OCI-M2 (cell line): ENCODE results near the gene TMEM245.

Source experiments
- DNase-seq: peaks from one replicate; lab custom pipeline; 2025; ENCODE audit not compliant: unreplicated experiment; lab: John Stamatoyannopoulos, UW

Gene TMEM245

DNA sequence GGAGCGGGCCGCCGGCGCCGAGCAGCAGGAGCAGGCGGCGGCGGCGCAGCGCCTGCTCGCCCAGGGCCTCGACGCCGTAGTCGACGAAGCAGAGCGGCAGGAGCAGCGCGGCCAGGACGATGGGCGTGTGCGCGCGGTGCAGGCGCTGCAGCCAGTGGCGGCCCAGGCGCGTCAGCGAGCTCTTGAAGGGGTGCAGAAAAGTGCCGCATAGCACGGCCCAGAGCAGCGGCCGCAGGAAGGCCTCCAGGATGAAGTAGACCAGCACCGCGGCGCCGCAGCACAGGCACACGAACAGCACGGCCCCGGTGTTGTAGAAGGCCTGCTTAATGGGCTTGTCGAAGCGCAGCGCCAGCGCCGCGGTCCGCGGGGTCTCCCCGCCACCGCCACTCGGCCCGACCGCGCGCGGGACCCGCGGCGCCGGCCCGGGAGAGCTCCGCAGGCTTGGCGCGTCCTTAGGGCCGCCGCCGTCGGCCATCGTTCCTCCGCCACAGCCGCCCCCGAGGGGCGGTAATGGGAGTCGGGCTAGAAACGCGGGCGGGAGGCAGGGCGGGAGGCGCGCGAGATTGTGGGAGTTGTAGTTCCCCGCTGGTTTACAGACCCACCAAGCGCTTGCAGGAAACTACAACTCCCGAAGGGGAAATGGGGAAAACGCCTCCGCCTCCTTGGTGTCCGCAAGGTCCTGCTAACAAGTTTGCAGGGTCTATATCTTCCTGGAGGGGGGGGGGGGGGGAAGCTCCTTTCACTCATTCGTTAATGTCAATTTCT lies at the start of gene TMEM245:
TSS of gene TMEM245 (minus strand) at position 509 of the 765 bp plus-strand sequence. CDS start at position 475, 34 bp downstream.
- DNase-seq = peak; percentile 69

DNA sequence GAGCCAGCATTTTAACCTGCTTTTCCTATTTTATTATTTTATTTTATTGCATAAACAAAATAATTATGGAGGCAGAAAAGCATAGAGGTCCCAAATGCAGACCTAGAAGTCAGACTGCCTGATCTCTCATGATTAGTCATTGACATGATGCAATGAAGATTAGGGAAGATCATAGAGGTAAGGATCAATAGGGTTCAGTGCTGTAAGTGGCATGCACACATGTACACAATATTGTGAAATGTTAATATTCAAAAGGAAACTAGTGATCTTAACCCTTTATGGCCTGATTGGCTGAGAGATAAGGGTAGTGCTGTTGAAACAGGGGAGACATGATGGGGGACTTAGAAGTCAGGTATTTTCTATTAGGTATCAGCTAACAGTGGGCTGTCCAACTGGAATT lies 48.4 kb upstream of the TMEM245 start:
- DNase-seq = no peak

DNA sequence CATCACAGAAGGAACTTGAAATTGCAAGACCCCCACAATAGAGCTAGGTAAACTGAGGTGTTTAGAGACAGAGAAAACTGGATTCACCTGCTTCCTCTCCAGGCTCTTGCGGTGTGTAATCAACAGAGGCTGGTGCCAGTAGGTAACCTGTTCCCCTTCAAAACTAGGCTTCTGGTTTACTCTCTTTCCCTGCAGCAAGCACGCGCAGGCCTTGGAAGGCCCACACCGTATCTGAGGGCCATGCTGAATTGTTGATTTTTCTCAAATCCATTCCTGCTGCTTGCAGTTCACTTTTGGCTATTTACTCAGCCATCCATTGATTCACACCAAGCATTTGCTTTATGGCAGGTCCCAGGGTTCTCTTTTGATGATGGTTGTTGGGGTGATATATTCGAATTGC lies 48.0 kb upstream of the TMEM245 start:
- DNase-seq = no peak

DNA sequence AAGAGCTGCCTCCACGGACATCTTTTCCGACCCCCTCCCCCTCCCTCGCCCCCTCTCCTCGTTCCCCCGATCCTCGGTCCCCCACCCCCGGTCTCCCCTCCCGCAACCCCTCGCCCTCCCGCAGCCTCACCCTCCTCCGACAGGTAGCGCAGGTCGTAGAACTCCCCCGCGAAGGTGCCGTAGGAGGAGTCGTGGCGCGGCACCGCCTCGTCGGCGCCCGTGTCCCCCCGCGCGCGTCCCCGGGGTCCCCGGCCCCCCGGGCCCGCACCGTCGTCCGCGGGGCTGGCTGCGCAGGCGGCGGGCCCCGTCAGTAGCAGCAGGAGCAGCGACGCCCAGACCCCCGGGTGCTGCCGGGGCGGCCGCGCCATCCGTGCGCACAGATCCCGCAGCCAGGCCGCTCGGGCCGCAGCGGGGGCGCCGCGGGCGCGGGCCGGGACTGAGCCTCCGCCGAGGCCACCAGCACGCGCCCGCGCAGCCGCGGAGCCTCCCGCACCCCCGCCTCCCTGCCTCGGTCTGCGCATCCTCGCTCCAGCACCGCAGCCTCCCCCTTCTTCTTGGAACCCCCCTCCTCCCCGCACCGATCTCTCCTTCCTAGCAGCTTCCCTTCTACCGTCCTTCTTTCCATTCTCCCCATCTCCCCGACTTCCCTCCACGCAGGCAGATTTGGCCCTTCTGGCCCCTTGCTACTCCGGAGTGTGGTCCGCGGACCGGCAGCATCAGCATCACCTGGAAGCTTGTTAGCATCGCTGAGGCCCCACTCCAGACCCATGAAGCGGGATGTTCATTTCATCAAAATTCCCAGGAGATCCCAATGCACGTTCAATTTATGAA lies 47.2 kb upstream of the TMEM245 start, which contains the start of gene FRRS1L:
TSS of gene FRRS1L (minus strand) at position 479 of the 831 bp plus-strand sequence. CDS start at position 368, 111 bp downstream.
- DNase-seq = no peak

DNA sequence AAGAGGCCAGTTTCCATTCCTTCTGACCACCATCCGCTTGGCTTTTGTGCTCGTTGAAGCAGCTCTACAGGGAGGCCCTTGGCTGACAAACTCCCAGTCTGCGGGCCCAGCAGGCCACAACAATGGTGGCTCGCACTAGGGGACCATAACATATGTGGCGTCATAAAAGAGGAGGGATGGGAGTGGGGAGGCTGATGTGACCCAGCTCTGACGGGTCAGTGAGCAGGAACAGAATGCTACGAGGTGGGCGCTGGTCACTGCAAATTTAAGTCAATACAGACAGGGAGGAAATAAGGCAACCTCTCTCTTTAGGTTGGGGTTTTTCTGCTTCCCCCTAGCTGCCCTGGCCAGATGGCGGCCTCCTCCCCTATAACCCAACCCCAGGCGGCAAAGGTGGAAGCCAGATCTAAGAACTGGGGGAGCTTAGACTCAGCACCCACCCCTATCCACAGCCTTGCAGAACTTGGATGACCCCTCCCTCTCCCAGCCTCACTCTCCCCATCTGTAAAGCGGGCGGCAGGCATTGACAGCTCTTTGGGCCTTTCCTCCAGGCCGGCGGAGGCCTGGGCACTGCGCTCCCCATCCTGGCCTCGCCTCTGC lies 46.5 kb upstream of the TMEM245 start:
- DNase-seq = no peak

DNA sequence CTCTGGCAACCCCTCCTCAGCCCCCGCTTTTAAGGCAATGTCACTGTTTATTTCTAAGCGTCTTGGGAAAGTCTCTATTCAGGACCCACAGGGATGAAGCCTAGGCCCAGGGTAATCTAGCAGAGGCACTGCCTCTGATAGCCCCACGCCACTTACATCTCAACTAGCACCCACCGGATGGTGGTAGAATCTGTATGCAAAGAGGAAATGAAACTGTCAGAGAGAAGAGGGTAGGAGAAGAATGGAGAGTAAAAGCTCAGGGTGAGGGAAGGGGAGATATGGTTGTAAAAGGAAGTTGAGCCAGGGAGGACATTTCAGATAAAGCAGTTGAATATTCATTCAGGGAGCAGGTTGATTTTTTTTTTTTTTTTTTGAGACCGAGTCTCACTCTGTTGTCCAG lies 44.3 kb upstream of the TMEM245 start:
- peak; percentile 25 for DNase-seq

DNA sequence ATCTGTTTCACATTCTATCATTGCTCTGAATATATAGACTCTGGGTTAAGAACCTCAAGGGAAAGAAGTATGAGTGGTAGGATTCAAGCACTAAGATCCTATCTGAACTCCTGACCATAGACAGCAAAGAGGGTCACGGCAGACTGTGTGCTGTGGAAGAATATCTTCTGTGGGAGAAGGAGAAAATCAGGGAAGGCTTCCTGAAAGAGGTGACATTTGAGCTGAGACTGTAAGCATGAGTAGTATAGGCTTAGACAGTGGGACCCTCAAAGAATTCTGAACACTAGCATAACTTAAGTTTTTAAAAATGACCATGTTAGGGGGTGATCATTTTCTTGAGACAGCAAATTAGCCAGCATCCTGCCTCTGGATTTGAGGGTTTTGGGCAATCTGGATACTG lies 43.4 kb upstream of the TMEM245 start:
- DNase-seq = no peak

- DNase-seq = no peak
Observed at GRCh38 chr9:109162677-109163076, 42.9 kb upstream of the TMEM245 start.

GRCh38 chr9:109161471-109161870 lies 41.7 kb upstream of the TMEM245 start:
- no peak for DNase-seq

GRCh38 chr9:109159583-109159982 lies 39.8 kb upstream of the TMEM245 start:
- DNase-seq = no peak

DNA sequence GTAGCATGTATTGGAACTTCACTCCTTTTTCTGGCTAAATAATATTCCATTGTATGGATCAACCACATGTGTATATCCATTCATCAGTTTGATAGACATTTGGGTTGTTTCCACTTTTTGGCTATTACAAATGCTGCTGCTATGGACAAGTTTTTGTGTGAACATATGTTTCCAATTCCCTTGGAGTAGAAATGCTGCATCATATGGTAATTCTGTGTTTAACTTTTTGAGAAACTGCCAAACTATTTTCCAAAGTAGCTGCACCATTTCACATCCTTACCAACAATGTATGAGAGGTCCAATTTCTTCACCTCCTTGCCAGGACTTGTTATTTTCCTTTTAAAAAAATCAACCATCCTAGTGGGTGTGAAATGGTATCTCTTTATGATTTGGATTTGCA lies 38.9 kb upstream of the TMEM245 start:
- DNase-seq = no peak

DNA sequence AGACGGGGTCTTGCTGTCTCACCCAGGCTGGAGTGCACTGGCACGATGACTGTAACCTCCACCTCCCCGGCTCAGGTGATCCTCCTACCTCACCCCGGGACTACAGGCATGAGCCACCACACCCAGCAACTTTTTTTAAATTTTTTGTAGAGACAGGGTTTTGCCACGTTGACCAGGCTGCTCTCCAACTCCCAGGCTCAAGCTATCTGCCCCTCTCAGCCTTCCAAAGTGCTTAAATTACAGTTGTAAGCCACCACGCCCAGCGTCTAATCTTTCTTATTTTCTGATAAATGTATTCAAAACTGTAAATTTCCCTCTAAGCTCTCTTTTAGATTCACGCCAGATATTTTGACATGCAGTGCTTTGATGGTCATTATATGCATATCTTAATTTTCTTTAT lies 37.0 kb upstream of the TMEM245 start:
- peak; percentile 17 for DNase-seq

GRCh38 chr9:109150925-109151545 lies 31.3 kb upstream of the TMEM245 start:
- DNase-seq = no peak

- DNase-seq = no peak
Observed at GRCh38 chr9:109149722-109150121, 30.0 kb upstream of the TMEM245 start.

DNA sequence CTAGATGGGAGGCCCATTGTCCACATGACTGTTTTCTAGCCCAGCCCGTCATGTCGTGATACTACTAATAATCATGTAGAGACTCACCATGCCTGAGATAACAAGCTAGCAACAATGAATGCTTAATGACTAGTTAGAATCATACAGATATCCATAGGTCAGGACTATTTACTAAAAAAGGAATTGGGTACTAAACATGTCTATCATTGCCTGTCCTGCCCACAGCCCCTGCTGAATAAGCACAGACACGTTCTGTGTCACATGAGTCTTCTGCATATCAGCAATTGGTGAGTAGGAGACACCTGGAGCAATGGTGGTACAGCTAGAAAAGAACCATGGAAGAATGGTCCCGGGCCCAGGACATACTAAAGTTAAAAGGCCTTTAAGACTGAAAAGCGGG lies 29.3 kb upstream of the TMEM245 start:
- no peak for DNase-seq

- no peak for DNase-seq
Observed at GRCh38 chr9:109145051-109145450, 25.3 kb upstream of the TMEM245 start.

- DNase-seq = peak; percentile 44
Observed at GRCh38 chr9:109143881-109144562, 24.3 kb upstream of the TMEM245 start.

GRCh38 chr9:109141375-109141774 lies 21.6 kb upstream of the TMEM245 start:
- no peak for DNase-seq

- no peak for DNase-seq
Observed at GRCh38 chr9:109139851-109140250, 20.1 kb upstream of the TMEM245 start.

DNA sequence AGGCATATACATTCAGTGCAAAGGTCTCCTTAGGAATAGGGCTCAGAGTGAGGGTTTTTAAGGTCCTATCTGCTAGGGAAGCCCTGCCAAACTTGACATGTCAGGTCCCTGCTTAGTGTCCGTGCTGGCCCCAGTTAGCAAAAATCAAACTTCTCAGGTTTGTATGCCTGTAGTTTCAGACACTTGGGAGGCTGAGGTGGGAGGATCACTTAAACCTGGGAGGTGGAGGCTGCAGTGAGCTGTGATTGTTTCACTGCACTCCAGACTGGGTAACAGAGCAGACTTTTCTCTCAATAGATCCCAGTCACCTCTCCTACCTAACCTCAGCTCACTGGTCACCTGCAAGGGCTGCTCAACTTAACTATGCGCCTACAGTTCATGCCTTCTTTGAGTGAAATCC lies 18.7 kb upstream of the TMEM245 start:
- DNase-seq = no peak

- no peak for DNase-seq
Observed at GRCh38 chr9:109134167-109134578, 14.4 kb upstream of the TMEM245 start.
